Measurements from ENCODE around the gene NR3C1.

Gene NR3C1

GRCh38 chr5:143304836-143305475 lies 98.5 kb downstream of the NR3C1 start:
- no peak for DNase-seq

DNA sequence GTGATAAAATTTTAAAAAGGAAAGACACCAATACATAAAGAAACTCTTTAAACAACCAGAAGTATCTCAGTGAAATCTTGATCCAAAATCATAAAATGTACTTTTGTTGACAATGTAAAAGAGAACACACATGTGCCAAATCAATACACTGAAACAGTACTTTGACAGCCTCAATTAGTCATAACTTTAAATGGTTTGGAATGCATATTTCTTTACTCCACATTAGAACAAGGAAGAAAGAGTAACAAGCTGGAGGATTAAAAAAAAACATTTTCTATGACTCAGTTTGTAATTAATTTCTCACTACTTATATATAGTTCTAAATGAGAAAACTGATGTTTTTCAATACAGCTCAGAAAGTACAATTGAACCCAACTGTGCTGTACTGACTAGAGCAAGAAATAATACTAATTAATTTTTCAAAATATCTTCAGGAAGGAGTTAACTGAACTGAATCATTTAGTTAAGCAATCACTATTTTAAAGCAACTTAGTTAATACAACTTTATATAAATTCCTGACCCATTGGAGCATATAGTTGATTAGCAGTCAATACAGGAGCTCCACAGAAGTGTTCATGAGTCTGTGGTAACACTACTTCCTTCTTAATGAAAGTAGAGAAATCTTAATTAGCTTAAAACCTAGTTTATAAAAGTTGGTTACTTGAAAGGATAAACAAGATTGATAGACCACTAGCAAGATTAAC lies 101.0 kb downstream of the NR3C1 start:
- DNase-seq = no peak

- DNase-seq = no peak
Observed at GRCh38 chr5:143297756-143298155, 105.7 kb downstream of the NR3C1 start.

DNA sequence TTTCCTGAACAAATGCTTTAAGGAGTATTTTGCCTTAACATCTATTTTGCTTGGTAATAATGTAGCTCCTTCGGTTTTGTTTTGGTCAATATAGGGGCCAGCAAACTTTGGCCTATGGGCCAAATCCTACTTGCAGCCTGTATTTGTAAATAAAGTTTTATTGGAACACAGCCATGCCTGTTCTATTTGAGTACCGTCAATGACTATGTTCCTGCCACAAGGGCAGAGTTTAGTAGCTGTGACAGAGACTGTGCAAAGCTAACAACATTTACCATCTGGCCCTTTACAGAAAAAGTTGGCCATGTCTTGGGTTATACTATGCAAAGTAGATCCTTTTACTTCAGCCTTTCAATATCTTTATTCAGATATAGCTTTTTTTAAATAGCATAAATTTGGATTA lies 113.4 kb downstream of the NR3C1 start:
- no peak for DNase-seq

DNA sequence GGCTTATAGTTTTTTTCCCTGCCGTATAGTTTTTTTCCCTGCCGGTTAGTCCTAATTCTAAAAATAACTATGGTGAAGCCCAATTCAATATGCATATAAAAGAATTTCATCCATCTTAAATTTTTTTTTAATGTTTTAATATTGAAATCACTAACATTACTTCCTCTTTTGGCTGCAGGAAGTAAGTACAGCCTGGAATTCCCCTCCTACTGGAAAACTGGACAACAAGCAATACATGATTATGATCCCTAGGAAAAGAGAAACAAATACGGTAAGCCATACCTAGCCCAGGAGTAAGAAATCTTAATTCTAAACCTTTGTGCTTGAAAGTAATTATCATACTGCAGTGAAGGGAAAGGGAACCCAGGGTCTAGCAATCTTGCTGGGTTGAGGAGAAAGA lies 119.0 kb downstream of the NR3C1 start:
- DNase-seq = no peak

- DNase-seq = no peak
Observed at GRCh38 chr5:143284002-143284401, 119.5 kb downstream of the NR3C1 start.

- no peak for DNase-seq
Observed at GRCh38 chr5:143281226-143281625, 122.3 kb downstream of the NR3C1 start.

DNA sequence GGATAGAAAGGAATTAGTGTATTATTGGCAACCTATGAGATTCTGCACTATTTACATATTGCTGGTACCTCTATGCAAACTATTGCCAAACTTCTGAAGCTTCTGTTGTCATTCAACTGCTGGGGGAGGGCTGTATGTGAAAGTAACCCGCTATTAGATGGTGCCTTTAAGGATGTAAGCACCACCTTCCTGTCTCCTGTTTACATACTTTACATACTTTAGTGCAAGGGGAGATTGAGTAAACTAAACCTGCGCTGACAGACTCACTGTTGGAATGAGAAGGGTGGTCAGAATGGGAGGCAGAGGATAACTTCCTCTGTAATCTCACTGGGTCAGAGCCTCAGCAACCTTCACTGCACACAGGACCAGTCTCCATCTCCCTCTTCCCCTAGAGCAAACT lies 123.8 kb downstream of the NR3C1 start:
- no peak for DNase-seq

- no peak for DNase-seq
Observed at GRCh38 chr5:143277536-143277935, 126.0 kb downstream of the NR3C1 start.

GRCh38 chr5:143275512-143276363 lies 127.7 kb downstream of the NR3C1 start:
- no peak for DNase-seq

- DNase-seq = no peak
Observed at GRCh38 chr5:143274952-143275351, 128.5 kb downstream of the NR3C1 start.

- no peak for DNase-seq
Observed at GRCh38 chr5:143271431-143271830, 132.1 kb downstream of the NR3C1 start.

- no peak for DNase-seq
Observed at GRCh38 chr5:143268388-143268787, 135.1 kb downstream of the NR3C1 start.

DNA sequence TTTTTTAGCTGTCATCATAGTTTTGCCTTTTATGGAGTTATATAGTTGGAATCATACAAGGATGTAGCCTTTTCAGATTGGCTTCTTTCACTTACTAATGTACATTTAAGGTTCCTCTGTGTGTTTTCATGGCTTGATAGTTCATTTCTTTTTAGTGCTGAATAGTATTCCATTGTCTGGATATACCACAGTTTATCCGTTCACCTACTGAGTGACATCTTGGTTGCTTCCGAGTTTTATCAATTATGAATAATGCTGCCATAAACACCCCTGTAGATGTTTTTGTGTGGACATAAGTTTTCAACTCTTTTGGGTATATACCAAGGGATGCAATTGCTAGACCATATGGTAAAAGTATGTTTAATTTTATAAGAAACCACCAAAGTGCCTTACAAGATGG lies 136.3 kb downstream of the NR3C1 start:
- no peak for DNase-seq

- DNase-seq = no peak
Observed at GRCh38 chr5:143265995-143266394, 137.5 kb downstream of the NR3C1 start.

- no peak for DNase-seq
Observed at GRCh38 chr5:143263272-143263810, 140.1 kb downstream of the NR3C1 start.

DNA sequence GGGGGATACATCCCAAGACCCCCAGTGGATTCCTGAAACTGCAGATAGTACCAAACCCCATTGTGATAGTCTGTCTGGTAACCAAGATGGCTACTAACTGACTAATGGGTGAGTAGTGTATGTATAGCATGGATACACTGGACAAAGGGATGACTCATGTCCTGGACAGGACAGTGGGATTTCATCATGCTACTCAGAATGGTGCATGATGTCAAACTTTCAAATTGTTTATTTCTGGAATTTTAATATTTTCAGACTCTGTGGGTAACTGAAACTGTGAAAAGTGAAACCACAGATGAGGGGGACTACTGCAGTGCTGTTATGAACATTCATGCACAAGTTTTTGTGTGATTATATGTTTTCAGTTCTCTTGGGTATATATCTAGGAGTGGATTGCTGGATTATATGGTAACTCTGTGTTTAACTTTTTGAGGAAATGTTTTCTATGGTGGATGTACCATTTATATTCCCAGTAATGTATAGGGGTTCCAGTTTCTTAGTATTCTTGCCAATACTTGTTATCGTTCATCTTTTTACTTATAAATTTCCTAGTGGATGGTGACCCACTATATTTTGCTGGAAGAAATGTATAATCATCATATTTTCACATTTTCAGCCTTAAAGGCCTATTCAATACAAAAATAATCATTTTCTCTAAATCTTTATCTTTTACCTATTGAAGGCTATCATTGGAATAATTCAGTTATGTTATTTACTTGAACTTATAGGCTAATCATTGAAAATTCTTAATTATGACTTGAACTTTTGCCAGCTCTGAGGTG lies 140.9 kb downstream of the NR3C1 start:
- no peak for DNase-seq

DNA sequence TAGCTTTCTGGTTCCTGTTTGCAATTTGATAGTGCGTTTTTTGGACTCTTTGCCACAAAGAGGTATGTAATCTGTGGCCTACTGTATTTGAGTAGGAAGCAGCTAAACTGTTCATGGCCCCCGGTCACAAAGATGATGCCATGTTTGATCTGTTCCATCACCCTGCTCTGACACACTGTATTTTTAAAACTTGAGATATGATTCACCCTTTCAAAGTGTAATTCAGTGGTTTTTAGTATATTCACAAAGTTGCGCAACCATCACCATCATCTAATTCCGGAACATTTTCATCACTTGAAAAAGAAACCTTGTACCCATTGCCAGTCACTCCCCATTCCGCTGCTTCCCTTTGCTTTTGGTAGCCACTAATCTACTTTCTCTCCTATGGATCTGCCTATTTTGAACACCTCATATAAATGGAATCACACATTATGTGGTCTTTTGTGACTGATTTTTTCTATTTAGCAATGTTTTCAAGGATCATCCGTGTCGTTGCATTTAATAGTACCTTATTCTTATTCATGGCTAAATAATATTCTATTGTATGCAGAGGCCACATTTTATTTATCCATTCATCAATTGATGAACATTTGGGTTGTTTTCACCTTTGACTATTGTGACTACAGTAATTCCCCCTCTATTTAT lies 141.6 kb downstream of the NR3C1 start:
- no peak for DNase-seq

GRCh38 chr5:143259254-143259605 lies 144.3 kb downstream of the NR3C1 start:
- no peak for DNase-seq

- no peak for DNase-seq
Observed at GRCh38 chr5:143258559-143259253, 144.8 kb downstream of the NR3C1 start.

GRCh38 chr5:143254819-143255218 lies 148.7 kb downstream of the NR3C1 start:
- DNase-seq = no peak

- no peak for DNase-seq
Observed at GRCh38 chr5:143251946-143252345, 151.5 kb downstream of the NR3C1 start.
